GM12865 (cell line): ENCODE measurements around the gene NCOR2.

Source experiments
- DNase-seq: peaks from one replicate; pipeline ENCODE4 v3.0.0; 2010; ENCODE audit warnings: low read depth
- H3K4me3 ChIP-seq: 2 replicates; pipeline ENCODE4 v1.5.1; 2011; ENCODE audit warnings: mild to moderate bottlenecking, low read depth, low read length, control low read depth
- TF ChIP-seq, protein P1 (sequence below): IDR thresholded peaks from 2 replicates; pipeline ENCODE4 v1.5.1; 2011; ENCODE audit warnings: low read length, control low read depth, low read depth, inconsistent platforms; ENCODE audit not compliant: insufficient read depth; ENCODE audit errors: missing control alignments

Gene NCOR2

DNA sequence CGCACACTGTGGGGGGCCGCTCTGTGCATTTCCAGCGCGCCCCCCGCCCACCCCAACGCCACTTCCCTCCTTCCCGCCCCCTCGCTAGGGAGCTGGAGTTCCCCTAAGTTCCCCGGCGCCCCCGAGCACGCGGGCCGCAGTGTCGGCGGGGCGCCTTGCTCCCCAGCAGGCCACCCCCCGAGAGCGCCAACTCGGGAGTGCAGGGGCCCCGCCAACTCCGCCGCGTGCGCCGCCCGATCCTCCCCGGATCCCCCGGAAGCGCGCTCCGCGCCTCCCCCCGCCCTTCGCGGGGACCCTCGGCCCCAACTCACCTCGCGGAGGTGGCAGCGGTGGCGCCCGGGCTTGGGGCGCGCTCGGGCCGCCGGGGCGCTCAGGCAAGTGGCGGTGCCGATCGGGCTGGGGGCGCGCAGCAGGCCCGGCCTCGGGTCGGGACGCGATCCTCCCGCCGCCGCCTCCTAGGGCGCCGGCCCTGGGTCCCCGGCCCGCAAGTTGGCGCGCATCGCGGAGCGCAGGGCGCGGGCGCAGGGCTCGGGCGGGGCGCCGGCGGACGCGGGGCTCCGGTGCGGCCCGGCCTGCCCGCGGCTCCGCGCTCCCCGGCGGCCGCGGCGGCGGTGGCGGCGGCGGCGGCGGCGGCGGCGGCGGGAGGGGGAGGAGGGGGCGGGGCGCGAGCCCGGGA lies at the start of gene NCOR2:
TSS of gene NCOR2 (minus strand) at position 616 of the 676 bp plus-strand sequence. CDS start 72,361 bp downstream, outside the sequence.
- DNase-seq = peak; percentile 71
- TF ChIP-seq, protein P1, sequence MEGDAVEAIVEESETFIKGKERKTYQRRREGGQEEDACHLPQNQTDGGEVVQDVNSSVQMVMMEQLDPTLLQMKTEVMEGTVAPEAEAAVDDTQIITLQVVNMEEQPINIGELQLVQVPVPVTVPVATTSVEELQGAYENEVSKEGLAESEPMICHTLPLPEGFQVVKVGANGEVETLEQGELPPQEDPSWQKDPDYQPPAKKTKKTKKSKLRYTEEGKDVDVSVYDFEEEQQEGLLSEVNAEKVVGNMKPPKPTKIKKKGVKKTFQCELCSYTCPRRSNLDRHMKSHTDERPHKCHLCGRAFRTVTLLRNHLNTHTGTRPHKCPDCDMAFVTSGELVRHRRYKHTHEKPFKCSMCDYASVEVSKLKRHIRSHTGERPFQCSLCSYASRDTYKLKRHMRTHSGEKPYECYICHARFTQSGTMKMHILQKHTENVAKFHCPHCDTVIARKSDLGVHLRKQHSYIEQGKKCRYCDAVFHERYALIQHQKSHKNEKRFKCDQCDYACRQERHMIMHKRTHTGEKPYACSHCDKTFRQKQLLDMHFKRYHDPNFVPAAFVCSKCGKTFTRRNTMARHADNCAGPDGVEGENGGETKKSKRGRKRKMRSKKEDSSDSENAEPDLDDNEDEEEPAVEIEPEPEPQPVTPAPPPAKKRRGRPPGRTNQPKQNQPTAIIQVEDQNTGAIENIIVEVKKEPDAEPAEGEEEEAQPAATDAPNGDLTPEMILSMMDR = no peak
- H3K4me3 ChIP-seq = peak within 1 kb of the TSS; percentile 96

DNA sequence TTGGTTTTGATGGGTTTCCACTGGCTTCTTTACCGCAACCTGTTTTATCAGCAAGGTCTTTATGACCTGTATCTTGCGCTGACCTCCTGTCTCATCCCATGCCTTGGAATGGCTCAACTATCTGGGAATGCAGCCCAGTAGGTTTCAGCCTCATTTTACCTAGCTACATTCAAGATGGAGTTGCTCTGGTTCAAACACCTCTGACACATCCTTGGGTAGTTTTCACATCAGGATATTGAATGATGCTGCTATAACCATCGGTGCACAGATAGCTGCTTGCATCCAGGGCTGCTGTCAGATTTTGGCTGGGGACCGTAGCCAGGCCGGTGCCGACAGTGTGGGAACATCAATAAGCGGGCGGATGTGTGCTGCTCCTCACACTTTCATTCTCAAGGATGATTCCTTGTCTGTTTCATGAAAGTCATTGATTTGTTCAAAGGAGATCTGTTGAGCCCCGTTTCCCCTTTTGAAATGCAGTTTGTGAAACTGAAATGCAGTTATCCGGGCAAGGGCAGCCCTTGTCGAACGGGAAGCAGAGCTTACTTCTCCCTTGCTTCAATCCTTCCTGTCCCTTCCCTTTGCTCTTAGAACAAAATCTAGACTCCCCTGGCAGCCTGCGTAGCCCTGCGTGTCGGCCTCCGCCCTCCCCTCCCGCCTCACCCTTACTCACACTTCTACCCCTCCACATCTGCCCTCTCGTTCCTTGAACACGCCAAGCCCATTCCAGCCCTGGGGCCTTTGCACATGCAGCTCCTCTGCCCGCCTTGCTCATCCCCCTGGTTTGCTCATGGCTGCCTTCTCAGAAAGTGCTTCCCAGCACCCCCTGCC lies 49.2 kb upstream of the NCOR2 start:
- TF ChIP-seq, protein P1 = no peak
- no peak for DNase-seq
- no peak overlapping the region for H3K4me3 ChIP-seq

DNA sequence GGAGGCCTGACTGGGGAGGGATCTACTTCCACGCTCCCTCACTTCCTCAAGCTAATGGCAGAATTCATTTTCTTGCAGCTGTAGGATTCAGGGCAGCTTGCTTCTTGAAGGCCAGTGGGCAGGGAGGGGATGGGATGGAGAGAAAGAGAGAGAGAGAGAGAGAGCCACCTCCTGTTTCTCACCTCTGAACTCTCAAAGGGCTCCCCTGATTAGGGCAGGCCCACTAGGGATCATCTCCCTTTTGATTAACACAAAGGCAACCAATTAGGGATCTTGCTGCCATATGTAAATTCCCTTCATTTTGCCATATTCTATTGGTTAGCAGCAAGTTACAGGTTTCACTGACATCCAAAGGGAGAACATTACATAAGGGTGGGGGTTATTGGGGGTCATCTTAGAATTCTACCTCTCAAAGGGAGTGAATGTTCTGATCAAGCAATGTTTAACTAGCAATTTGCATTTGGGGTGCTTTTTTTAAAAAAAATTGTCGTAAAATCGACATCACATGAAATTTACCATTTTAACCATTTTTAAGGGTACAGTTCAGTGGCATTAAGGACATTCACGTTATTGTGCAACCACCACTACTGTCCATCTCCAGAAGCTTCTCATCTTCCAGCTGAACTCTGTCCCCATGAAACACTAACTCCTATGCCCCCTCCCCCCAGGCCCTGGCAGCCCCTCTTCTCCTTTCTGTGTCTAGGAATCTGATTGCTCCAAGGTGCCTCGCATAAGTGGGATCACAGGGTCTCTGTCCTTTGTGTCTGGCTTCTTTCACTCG lies 47.3 kb upstream of the NCOR2 start:
- TF ChIP-seq, protein P1 = no peak
- no peak overlapping the region for H3K4me3 ChIP-seq
- DNase-seq = no peak

DNA sequence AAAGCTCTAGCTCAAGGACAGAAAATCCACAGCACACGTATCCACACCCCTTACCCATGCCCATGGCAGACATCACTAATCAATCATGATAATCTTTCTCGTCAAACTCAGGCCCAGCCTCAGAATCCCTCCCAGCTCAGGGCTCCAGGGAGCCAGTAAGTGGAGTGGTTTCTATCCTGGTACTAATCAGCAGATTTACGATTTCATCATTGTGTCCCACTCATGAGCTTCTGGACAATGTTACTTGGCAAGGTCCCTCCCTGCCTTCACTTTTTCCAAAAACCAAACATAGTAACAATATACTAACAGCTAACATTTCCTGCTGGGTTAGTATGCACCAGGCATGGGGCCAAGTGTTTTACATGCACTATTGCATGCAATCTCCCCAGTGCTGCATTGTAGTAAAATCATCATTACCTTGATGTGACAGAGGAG lies 45.8 kb upstream of the NCOR2 start:
- DNase-seq = no peak
- TF ChIP-seq, protein P1 = no peak
- H3K4me3 ChIP-seq = no peak overlapping the region

DNA sequence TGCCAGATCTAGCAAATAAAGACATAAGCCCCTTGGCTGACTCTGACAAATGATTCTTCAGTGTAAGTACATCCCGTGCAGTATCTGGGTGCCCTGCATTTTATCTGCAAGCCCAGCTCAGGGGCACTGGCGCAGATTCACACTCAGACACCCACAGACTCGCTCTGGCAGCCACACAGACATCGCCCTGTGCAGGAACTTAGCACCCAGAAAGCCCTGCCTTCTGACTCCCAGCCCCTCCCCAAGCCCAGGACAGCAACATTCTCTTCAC lies 44.9 kb upstream of the NCOR2 start:
- DNase-seq = no peak
- TF ChIP-seq, protein P1 = no peak
- H3K4me3 ChIP-seq = no peak overlapping the region

DNA sequence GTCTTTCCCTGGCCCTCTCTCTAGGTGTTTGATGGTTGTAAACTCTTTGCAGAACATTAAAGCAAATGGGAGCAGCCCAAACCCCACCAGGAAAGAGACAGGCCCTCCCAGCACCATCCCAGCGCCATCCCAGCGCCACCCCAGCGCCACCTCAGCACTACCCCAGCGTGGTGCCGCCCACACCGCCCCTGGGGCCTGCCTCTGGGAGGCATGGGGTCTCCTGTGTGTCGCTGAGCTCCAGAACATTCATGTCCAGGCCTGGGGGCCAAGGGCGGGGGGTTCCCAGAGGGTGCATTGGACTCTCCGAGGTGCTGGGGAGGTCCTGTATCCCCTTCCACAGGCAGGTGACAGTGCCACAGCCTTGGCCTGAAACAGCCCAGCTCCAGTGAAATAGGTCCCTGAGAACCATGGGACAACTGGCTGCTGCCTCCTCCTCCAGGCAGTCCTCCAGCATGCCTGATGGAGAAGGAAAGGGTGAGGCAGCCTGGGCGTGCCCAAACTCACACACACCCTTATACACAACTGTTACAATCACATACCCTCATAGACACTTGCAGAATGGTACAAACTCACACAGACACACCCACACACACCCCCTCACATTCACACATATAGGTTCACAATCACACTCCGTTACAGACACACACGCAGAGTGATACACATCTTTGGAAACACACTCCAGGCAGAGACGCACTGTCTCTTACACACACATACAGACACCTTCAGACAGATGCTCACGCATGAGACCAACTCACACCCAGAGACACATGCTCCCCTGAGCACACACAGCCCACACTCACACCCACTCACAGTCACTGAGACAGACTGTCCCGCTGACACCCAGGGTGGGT lies 44.4 kb upstream of the NCOR2 start:
- no peak for DNase-seq
- H3K4me3 ChIP-seq = no peak overlapping the region
- TF ChIP-seq, protein P1 = no peak
